ENCODE data around the gene SUMO2. TPM values are rescaled to one million over a fixed set of nuclear protein-coding genes. Genes with fewer than 3 reads are reported as not detected.
"Not testable (repeated sequence)": the region's sequence is repeated elsewhere in the genome, so short reads cannot be mapped to it uniquely, and the experiment has no call there.

SUMO2 gene
- total RNA-seq, 3 donors from 2014 or later = 594 to 609 (median 599) TPM

GRCh38 chr17:75144816-75145512, 37.8 kb downstream of the SUMO2 start:
- no peak for ATAC-seq
- Mint-ChIP-seq H3K4me1 (ENCODE audit: low read depth) (peaks cover 16% of the 10 kb centered on the region), H3K36me3 (ENCODE audit: insufficient read depth) (peaks cover 36% of the 10 kb centered on the region), H3K4me3 (no peak overlapping the region), H3K27me3 (ENCODE audit: low read depth) (no peaks in the 10 kb centered on the region), H3K9me3 (no peaks in the 10 kb centered on the region)
- no peak for DNase-seq

- Mint-ChIP-seq H3K4me3 (no peak overlapping the region), H3K9me3 (no peaks in the 10 kb centered on the region), H3K4me1 (ENCODE audit: low read depth) (peaks cover 11% of the 10 kb centered on the region), H3K27me3 (ENCODE audit: low read depth) (no peaks in the 10 kb centered on the region), H3K36me3 (ENCODE audit: insufficient read depth) (peaks cover 27% of the 10 kb centered on the region)
- no peak for ATAC-seq
- DNase-seq = no peak
These were observed 40.4 kb downstream of the SUMO2 start for GRCh38 chr17:75142236-75142971.

GRCh38 chr17:75138519-75138918, 44.2 kb downstream of the SUMO2 start:
- no peak for ATAC-seq
- Mint-ChIP-seq H3K27me3 (ENCODE audit: low read depth) (no peaks in the 10 kb centered on the region), H3K36me3 (ENCODE audit: insufficient read depth) (peaks cover 10% of the 10 kb centered on the region), H3K4me3 (no peak overlapping the region), H3K9me3 (no peaks in the 10 kb centered on the region), H3K4me1 (ENCODE audit: low read depth) (peaks cover 11% of the 10 kb centered on the region)
- DNase-seq = no peak

GRCh38 chr17:75137762-75138161, 45.0 kb downstream of the SUMO2 start:
- not testable (repeated sequence) for ATAC-seq; H3K9me3 Mint-ChIP-seq; H3K27me3 Mint-ChIP-seq (ENCODE audit: low read depth); H3K4me3 Mint-ChIP-seq; DNase-seq; H3K36me3 Mint-ChIP-seq (ENCODE audit: insufficient read depth)
- H3K4me1 Mint-ChIP-seq (ENCODE audit: low read depth) = peaks cover 11% of the 10 kb centered on the region

- H3K9me3 Mint-ChIP-seq = no peaks in the 10 kb centered on the region
- H3K36me3 Mint-ChIP-seq (ENCODE audit: insufficient read depth) = peaks cover 10% of the 10 kb centered on the region
- H3K4me3 Mint-ChIP-seq = no peak overlapping the region
- H3K4me1 Mint-ChIP-seq (ENCODE audit: low read depth) = peaks cover 8% of the 10 kb centered on the region
- no peaks in the 10 kb centered on the region for H3K27me3 Mint-ChIP-seq (ENCODE audit: low read depth)
- DNase-seq (no peak), ATAC-seq (no peak)
These were observed 46.8 kb downstream of the SUMO2 start for GRCh38 chr17:75135946-75136345.

- H3K36me3 Mint-ChIP-seq (ENCODE audit: insufficient read depth) = peaks cover 12% of the 10 kb centered on the region
- no peak overlapping the region for H3K4me3 Mint-ChIP-seq
- ATAC-seq = no peak
- H3K9me3 Mint-ChIP-seq = no peaks in the 10 kb centered on the region
- no peak for DNase-seq
- no peaks in the 10 kb centered on the region for H3K27me3 Mint-ChIP-seq (ENCODE audit: low read depth)
- H3K4me1 Mint-ChIP-seq (ENCODE audit: low read depth) = peaks cover 7% of the 10 kb centered on the region
These were observed 47.3 kb downstream of the SUMO2 start for GRCh38 chr17:75135452-75135851.

GRCh38 chr17:75133607-75134347, 49.0 kb downstream of the SUMO2 start:
- not testable (repeated sequence) for H3K27me3 Mint-ChIP-seq (ENCODE audit: low read depth); H3K4me3 Mint-ChIP-seq

GRCh38 chr17:75133001-75133400, 49.8 kb downstream of the SUMO2 start:
- Mint-ChIP-seq H3K9me3 (no peaks in the 10 kb centered on the region), H3K36me3 (ENCODE audit: insufficient read depth) (peaks cover 14% of the 10 kb centered on the region), H3K4me3 (peak overlapping the region; percentile 19), H3K27me3 (ENCODE audit: low read depth) (no peaks in the 10 kb centered on the region), H3K4me1 (ENCODE audit: low read depth) (peaks cover 12% of the 10 kb centered on the region)
- no peak for DNase-seq
- ATAC-seq = no peak

More at GRCh38 chr17:75133607-75134347, 49.0 kb downstream of the SUMO2 start:
- peaks cover 14% of the 10 kb centered on the region for H3K36me3 Mint-ChIP-seq (ENCODE audit: insufficient read depth)
- DNase-seq, ATAC-seq, H3K9me3 Mint-ChIP-seq: not testable (repeated sequence)
- H3K4me1 Mint-ChIP-seq (ENCODE audit: low read depth) = peaks cover 12% of the 10 kb centered on the region

- H3K36me3 Mint-ChIP-seq (ENCODE audit: insufficient read depth) = peaks cover 14% of the 10 kb centered on the region
- H3K4me3 Mint-ChIP-seq = peak overlapping the region; percentile 85
- peaks cover 12% of the 10 kb centered on the region for H3K4me1 Mint-ChIP-seq (ENCODE audit: low read depth)
- not testable (repeated sequence) for ATAC-seq; H3K27me3 Mint-ChIP-seq (ENCODE audit: low read depth); DNase-seq; H3K9me3 Mint-ChIP-seq
These were observed 50.5 kb downstream of the SUMO2 start for GRCh38 chr17:75132018-75133000.

GRCh38 chr17:75131278-75132017, 51.3 kb downstream of the SUMO2 start, which contains the start of gene NT5C:
TSS of gene NT5C (minus strand) at chr17:75131742. CDS start at chr17:75131707, 35 bp downstream.
- H3K36me3 Mint-ChIP-seq (ENCODE audit: insufficient read depth) = peaks cover 14% of the 10 kb centered on the region
- H3K4me1 Mint-ChIP-seq (ENCODE audit: low read depth) = peaks cover 12% of the 10 kb centered on the region
- ATAC-seq (peak; percentile 83 to 85), DNase-seq (peak; percentile 52)
- no peaks in the 10 kb centered on the region for H3K9me3 Mint-ChIP-seq
- no peaks in the 10 kb centered on the region for H3K27me3 Mint-ChIP-seq (ENCODE audit: low read depth)
- H3K4me3 Mint-ChIP-seq = peak within 1 kb of the TSS; percentile 90

- Mint-ChIP-seq H3K4me1 (ENCODE audit: low read depth) (peaks cover 19% of the 10 kb centered on the region), H3K36me3 (ENCODE audit: insufficient read depth) (peaks cover 13% of the 10 kb centered on the region), H3K9me3 (no peaks in the 10 kb centered on the region), H3K27me3 (ENCODE audit: low read depth) (no peaks in the 10 kb centered on the region), H3K4me3 (peak overlapping the region; percentile 90)
- DNase-seq (peak; percentile 44), ATAC-seq (peak; percentile 72 to 73)
These were observed 52.0 kb downstream of the SUMO2 start for GRCh38 chr17:75130632-75131277.

GRCh38 chr17:75130059-75130631, 52.6 kb downstream of the SUMO2 start:
- no peak for DNase-seq

More at GRCh38 chr17:75130059-75130631, 52.6 kb downstream of the SUMO2 start:
- H3K9me3 Mint-ChIP-seq = no peaks in the 10 kb centered on the region
- peaks cover 10% of the 10 kb centered on the region for H3K36me3 Mint-ChIP-seq (ENCODE audit: insufficient read depth)
- ATAC-seq = no peak
- H3K27me3 Mint-ChIP-seq (ENCODE audit: low read depth) = no peaks in the 10 kb centered on the region
- H3K4me3 Mint-ChIP-seq = peak overlapping the region; percentile 90
- H3K4me1 Mint-ChIP-seq (ENCODE audit: low read depth) = peaks cover 23% of the 10 kb centered on the region

Data from activated T-cell treated with anti-CD3 and anti-CD28 coated beads, Interleukin-2, amount 50 U/mL, for 4 hours (primary cell).